ENCODE results near the gene TAGLN. TPM values are rescaled to one million over a fixed set of nuclear protein-coding genes. Genes with fewer than 3 reads are reported as not detected.
A peak's percentile ranks its signal among the peaks of the same experiment; 100 is the strongest.

The TAGLN gene
- total and polyA plus RNA-seq, 2 experiments from 2014 or later: 1,454 to 2,613 TPM

- H3K4me2 ChIP-seq (ENCODE audit: unreplicated experiment): no peak overlapping the region
- H3K27ac ChIP-seq: no peak overlapping the region
- peaks cover 30% of the 10 kb centered on the region for H3K79me2 ChIP-seq (ENCODE audit: insufficient read depth)
- H4K20me1 ChIP-seq (ENCODE audit: insufficient read depth): no peaks in the 10 kb centered on the region
- no peaks in the 10 kb centered on the region for H3K27me3 ChIP-seq (replicated peaks; ENCODE audit: insufficient read depth)
- H3K4me1 ChIP-seq (ENCODE audit: insufficient read depth): peaks cover 10% of the 10 kb centered on the region
- H3K9me3 ChIP-seq (ENCODE audit: low read depth): no peaks in the 10 kb centered on the region
- no peaks in the 10 kb centered on the region for H3K36me3 ChIP-seq (ENCODE audit: low read depth)
- in situ Hi-C loops (cut with MboI): no loop called here
- no peak overlapping the region for H2AFZ ChIP-seq
- no peaks in the 10 kb centered on the region for H3K9me2 ChIP-seq (ENCODE audit: insufficient read depth)
- peaks cover 2% of the 10 kb centered on the region; the same call in 1 of the 2 replicates for H3F3A ChIP-seq (ENCODE audit: insufficient read depth)
- no peak overlapping the region for H3K4me3 ChIP-seq
- no peak for TF ChIP-seq EZH2phosphoT487 (IDR thresholded peaks at IDR 0.05; ENCODE audit: insufficient read depth, low read depth)
- no peak for TF ChIP-seq EZH2 (IDR thresholded peaks at IDR 0.05; ENCODE audit: insufficient read depth, poor library complexity, severe bottlenecking)
- 95 to 100% methylated on average over 4 of the region's 4 CpGs for WGBS, 2 experiments (ENCODE audit: low coverage in 1 of 2, low lambda C conversion rate in 2 of 2, missing lambda C conversion rate in 2 of 2)
- H3K9ac ChIP-seq: no peak overlapping the region
- DNase-seq: no peak
These were observed 3.9 kb upstream of the TAGLN start for GRCh38 chr11:117195258-117195657.

DNA sequence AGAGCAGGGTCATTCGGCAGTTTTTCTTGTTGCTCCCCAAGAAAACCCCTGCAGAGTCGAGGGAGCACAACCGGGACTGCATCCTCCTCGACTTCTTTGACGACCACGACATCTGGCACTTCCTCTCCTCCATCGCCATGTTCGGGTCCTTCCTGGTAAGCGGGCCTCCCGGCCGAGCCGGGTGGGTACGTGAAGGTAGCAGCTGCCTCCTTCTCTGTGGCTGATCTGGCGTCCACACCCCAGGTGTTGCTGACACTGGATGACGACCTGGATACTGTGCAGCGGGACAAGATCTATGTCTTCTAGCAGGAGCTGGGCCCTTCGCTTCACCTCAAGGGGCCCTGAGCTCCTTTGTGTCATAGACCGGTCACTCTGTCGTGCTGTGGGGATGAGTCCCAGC, 3.4 kb upstream of the TAGLN start:
- H3K4me3 ChIP-seq: no peak overlapping the region
- H3K9ac ChIP-seq: no peak overlapping the region
- H3K4me2 ChIP-seq (ENCODE audit: unreplicated experiment): no peak overlapping the region
- in situ Hi-C loops (cut with MboI): no loop called here
- H3K4me1 ChIP-seq (ENCODE audit: insufficient read depth): peaks cover 10% of the 10 kb centered on the region
- no peaks in the 10 kb centered on the region for H3K27me3 ChIP-seq (replicated peaks; ENCODE audit: insufficient read depth)
- H2AFZ ChIP-seq: no peak overlapping the region
- no peaks in the 10 kb centered on the region for H3K36me3 ChIP-seq (ENCODE audit: low read depth)
- H3K79me2 ChIP-seq (ENCODE audit: insufficient read depth): peaks cover 35% of the 10 kb centered on the region
- H4K20me1 ChIP-seq (ENCODE audit: insufficient read depth): no peaks in the 10 kb centered on the region
- H3F3A ChIP-seq (ENCODE audit: insufficient read depth): peaks cover 7% of the 10 kb centered on the region
- no peak for DNase-seq
- 98% methylated on average over 19 of the region's 19 CpGs for WGBS, 2 experiments (ENCODE audit: low coverage in 1 of 2, low lambda C conversion rate in 2 of 2, missing lambda C conversion rate in 2 of 2)
- TF ChIP-seq EZH2 (IDR thresholded peaks at IDR 0.05; ENCODE audit: insufficient read depth, poor library complexity, severe bottlenecking): no peak
- no peak for TF ChIP-seq EZH2phosphoT487 (IDR thresholded peaks at IDR 0.05; ENCODE audit: insufficient read depth, low read depth)
- no peaks in the 10 kb centered on the region for H3K9me3 ChIP-seq (ENCODE audit: low read depth)
- H3K27ac ChIP-seq: no peak overlapping the region
- no peaks in the 10 kb centered on the region for H3K9me2 ChIP-seq (ENCODE audit: insufficient read depth)

DNA sequence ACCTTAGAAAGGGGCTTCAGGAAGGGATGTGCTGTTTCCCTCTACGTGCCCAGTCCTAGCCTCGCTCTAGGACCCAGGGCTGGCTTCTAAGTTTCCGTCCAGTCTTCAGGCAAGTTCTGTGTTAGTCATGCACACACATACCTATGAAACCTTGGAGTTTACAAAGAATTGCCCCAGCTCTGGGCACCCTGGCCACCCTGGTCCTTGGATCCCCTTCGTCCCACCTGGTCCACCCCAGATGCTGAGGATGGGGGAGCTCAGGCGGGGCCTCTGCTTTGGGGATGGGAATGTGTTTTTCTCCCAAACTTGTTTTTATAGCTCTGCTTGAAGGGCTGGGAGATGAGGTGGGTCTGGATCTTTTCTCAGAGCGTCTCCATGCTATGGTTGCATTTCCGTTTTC, 2.2 kb upstream of the TAGLN start:
- TF ChIP-seq EZH2 (IDR thresholded peaks at IDR 0.05; ENCODE audit: insufficient read depth, poor library complexity, severe bottlenecking): no peak
- no peak for TF ChIP-seq EZH2phosphoT487 (IDR thresholded peaks at IDR 0.05; ENCODE audit: insufficient read depth, low read depth)
- H3K9me3 ChIP-seq (ENCODE audit: low read depth): no peaks in the 10 kb centered on the region
- no peaks in the 10 kb centered on the region for H3K36me3 ChIP-seq (ENCODE audit: low read depth)
- peaks cover 48% of the 10 kb centered on the region for H3K79me2 ChIP-seq (ENCODE audit: insufficient read depth)
- no peak for DNase-seq
- H3K4me2 ChIP-seq (ENCODE audit: unreplicated experiment): no peak overlapping the region
- no peak overlapping the region for H3K4me3 ChIP-seq
- no peaks in the 10 kb centered on the region for H3K9me2 ChIP-seq (ENCODE audit: insufficient read depth)
- in situ Hi-C loops (cut with MboI): no loop called here
- no peak overlapping the region for H3K9ac ChIP-seq
- no peak overlapping the region for H2AFZ ChIP-seq
- no peak overlapping the region for H3K27ac ChIP-seq
- peaks cover 16% of the 10 kb centered on the region for H3F3A ChIP-seq (ENCODE audit: insufficient read depth)
- H4K20me1 ChIP-seq (ENCODE audit: insufficient read depth): no peaks in the 10 kb centered on the region
- WGBS, 2 experiments (ENCODE audit: low coverage in 1 of 2, low lambda C conversion rate in 2 of 2, missing lambda C conversion rate in 2 of 2): 90 to 93% methylated on average over 7 of the region's 7 CpGs
- peaks cover 22% of the 10 kb centered on the region for H3K4me1 ChIP-seq (ENCODE audit: insufficient read depth)
- no peaks in the 10 kb centered on the region for H3K27me3 ChIP-seq (replicated peaks; ENCODE audit: insufficient read depth)

DNA sequence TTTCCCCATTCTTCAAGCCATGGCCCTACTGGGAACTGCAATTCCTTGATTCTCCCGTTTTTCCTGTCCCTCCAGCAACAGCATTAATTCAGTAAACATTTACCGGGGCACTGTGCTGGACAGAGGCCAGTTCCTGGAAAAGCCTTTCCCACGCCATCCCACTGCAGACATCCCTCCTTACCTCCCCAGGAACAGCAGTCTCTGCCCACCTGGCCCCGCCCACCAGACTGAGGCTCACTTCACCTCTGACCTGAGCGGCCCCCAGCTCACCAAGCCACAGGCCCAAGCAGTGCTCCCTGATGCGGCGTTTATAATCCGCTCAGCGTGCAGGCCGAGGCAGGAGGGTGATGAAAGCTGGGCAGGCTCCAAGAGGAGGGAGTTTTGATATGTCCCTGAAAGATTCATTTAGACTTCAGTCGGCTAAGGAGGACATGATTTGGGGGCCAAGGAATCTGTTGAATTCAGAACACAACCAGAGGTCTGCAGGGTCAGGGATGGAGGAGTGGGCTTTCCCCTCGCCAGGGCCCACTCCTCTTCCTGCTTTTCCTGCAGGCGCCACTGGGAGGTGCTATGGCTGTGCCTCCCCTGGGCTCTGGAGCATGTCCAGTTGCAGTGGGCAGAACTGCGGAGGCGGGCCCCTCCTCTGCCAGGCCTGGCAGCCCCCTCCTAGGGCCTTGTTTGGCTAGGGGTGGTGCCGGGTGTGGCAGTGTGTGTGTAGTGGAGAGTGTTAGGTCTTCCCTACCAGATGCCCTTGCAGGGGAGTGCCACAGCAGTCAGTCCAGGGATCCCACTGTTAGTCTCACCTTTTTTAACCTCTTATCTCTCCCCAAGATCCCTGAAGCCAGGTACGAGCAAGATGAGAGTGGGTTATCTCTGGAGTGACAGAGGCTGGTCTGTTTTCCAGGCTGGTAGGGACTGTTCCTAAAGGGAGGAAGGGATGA, 1.4 kb upstream of the TAGLN start:
- WGBS, 2 experiments (ENCODE audit: low coverage in 1 of 2, low lambda C conversion rate in 2 of 2, missing lambda C conversion rate in 2 of 2): 90 to 93% methylated on average over 17 of the region's 17 CpGs

More for the DNA sequence above, 1.4 kb upstream of the TAGLN start:
- H3K4me3 ChIP-seq: peak overlapping the region; percentile 87
- H3K36me3 ChIP-seq (ENCODE audit: low read depth): no peaks in the 10 kb centered on the region
- no peaks in the 10 kb centered on the region for H3K27me3 ChIP-seq (replicated peaks; ENCODE audit: insufficient read depth)
- in situ Hi-C loops (cut with MboI): no loop called here
- peak overlapping the region; percentile 53 for H3K27ac ChIP-seq
- TF ChIP-seq EZH2phosphoT487 (IDR thresholded peaks at IDR 0.05; ENCODE audit: insufficient read depth, low read depth) (no peak), EZH2 (IDR thresholded peaks at IDR 0.05; ENCODE audit: insufficient read depth, poor library complexity, severe bottlenecking) (no peak)
- peaks cover 56% of the 10 kb centered on the region for H3K79me2 ChIP-seq (ENCODE audit: insufficient read depth)
- no peaks in the 10 kb centered on the region for H4K20me1 ChIP-seq (ENCODE audit: insufficient read depth)
- peaks cover 27% of the 10 kb centered on the region for H3K4me1 ChIP-seq (ENCODE audit: insufficient read depth)
- DNase-seq: no peak
- peaks cover 24% of the 10 kb centered on the region for H3F3A ChIP-seq (ENCODE audit: insufficient read depth)
- H3K9me2 ChIP-seq (ENCODE audit: insufficient read depth): no peaks in the 10 kb centered on the region
- no peaks in the 10 kb centered on the region for H3K9me3 ChIP-seq (ENCODE audit: low read depth)
- peak overlapping the region; percentile 79 for H3K9ac ChIP-seq
- H3K4me2 ChIP-seq (ENCODE audit: unreplicated experiment): peak overlapping the region; percentile 78
- H2AFZ ChIP-seq: no peak overlapping the region
